NCI-H345 treated with DMSO at 0.1 percent for 48 hours (cell line): ENCODE results near the gene AMMECR1.

ENCODE experiments used
- DNase-seq: peaks from one replicate; lab custom pipeline; 2025; ENCODE audit not compliant: unreplicated experiment; lab: John Stamatoyannopoulos, UW

The AMMECR1 gene

GRCh38 chrX:110311437-110312230 is 6.3 kb downstream of the AMMECR1 start:
- DNase-seq: no peak

GRCh38 chrX:110310896-110311295 is 7.0 kb downstream of the AMMECR1 start:
- DNase-seq: no peak

GRCh38 chrX:110310000-110310790 is 7.7 kb downstream of the AMMECR1 start:
- DNase-seq: peak; percentile 47

- DNase-seq: no peak
These were observed 9.7 kb downstream of the AMMECR1 start for GRCh38 chrX:110308220-110308619.

GRCh38 chrX:110304884-110305283 is 13.0 kb downstream of the AMMECR1 start:
- no peak for DNase-seq

- no peak for DNase-seq
These were observed 13.5 kb downstream of the AMMECR1 start for GRCh38 chrX:110304371-110304770.

- DNase-seq: no peak
These were observed 14.9 kb downstream of the AMMECR1 start for GRCh38 chrX:110302975-110303374.

GRCh38 chrX:110301194-110301593 is 16.7 kb downstream of the AMMECR1 start:
- DNase-seq: no peak

GRCh38 chrX:110294087-110294486 is 23.8 kb downstream of the AMMECR1 start:
- DNase-seq: no peak

- DNase-seq: no peak
These were observed 24.2 kb downstream of the AMMECR1 start for GRCh38 chrX:110293658-110294057.

- no peak for DNase-seq
These were observed 30.3 kb downstream of the AMMECR1 start for GRCh38 chrX:110287605-110288004.

GRCh38 chrX:110286106-110286505 is 31.8 kb downstream of the AMMECR1 start:
- DNase-seq: no peak

- DNase-seq: no peak
These were observed 33.7 kb downstream of the AMMECR1 start for GRCh38 chrX:110284159-110284558.

- no peak for DNase-seq
These were observed 35.0 kb downstream of the AMMECR1 start for GRCh38 chrX:110282922-110283321.

- DNase-seq: no peak
These were observed 36.5 kb downstream of the AMMECR1 start for GRCh38 chrX:110281377-110281776.

GRCh38 chrX:110280954-110281353 is 36.9 kb downstream of the AMMECR1 start:
- DNase-seq: no peak

GRCh38 chrX:110277609-110278008 is 40.3 kb downstream of the AMMECR1 start:
- DNase-seq: no peak

- no peak for DNase-seq
These were observed 41.1 kb downstream of the AMMECR1 start for GRCh38 chrX:110276778-110277177.

GRCh38 chrX:110268886-110269285 is 49.0 kb downstream of the AMMECR1 start:
- no peak for DNase-seq

- DNase-seq: no peak
These were observed 49.5 kb downstream of the AMMECR1 start for GRCh38 chrX:110268395-110268794.

- DNase-seq: no peak
These were observed 50.0 kb downstream of the AMMECR1 start for GRCh38 chrX:110267874-110268273.

- DNase-seq: no peak
These were observed 52.2 kb downstream of the AMMECR1 start for GRCh38 chrX:110265661-110266060.
